Left ventricle myocardium superior (tissue), 1 donor: ENCODE data around the gene MCOLN2. TPM values are rescaled to one million over a fixed set of nuclear protein-coding genes. Genes with fewer than 3 reads are reported as not detected.
A peak's percentile ranks its signal among the peaks of the same experiment; 100 is the strongest.
"Not testable (repeated sequence)": the region's sequence is repeated elsewhere in the genome, so short reads cannot be mapped to it uniquely, and the experiment has no call there.

Source experiments
- ATAC-seq: fragments of 200-7000 bp; cut with Tn5 transposase; one replicate; pipeline ENCODE4 v1.9.1; 2020; ENCODE audit warnings: mild to moderate bottlenecking, moderate library complexity
- DNase-seq: peaks from one replicate; pipeline ENCODE4 v3.0.0-alpha.2; 2020
- intact Hi-C: fragments of 100-400 bp; cut with micrococcal nuclease; formaldehyde crosslinking; loops from one replicate; pipeline ENCODE4 v1.11.0; 2022
- long read RNA-seq: library from polyadenylated mRNA; unstranded; transcript quantifications from one replicate; pipeline ENCODE4 v2.0.0, GENCODE V29; 2021
- total RNA-seq: library from RNA; stranded (reverse); fragmentation: NEBNext Ultra II Directional; extraction: Animal tissue kit (Norgen Biotek cat#: 25700); gene quantifications from one replicate; pipeline ENCODE4 v1.2.1, GENCODE V29; 2021
- donor health status: DM: no; HTN: yes; CAD: no; lungs with severe emphysema.

Gene MCOLN2
- 0.52 TPM for total RNA-seq
- long read RNA-seq, partial matches to known transcripts = 0 of 1 reads
- long read RNA-seq, other reads (novel, unspliced or antisense) = 1 of 1 reads

DNA sequence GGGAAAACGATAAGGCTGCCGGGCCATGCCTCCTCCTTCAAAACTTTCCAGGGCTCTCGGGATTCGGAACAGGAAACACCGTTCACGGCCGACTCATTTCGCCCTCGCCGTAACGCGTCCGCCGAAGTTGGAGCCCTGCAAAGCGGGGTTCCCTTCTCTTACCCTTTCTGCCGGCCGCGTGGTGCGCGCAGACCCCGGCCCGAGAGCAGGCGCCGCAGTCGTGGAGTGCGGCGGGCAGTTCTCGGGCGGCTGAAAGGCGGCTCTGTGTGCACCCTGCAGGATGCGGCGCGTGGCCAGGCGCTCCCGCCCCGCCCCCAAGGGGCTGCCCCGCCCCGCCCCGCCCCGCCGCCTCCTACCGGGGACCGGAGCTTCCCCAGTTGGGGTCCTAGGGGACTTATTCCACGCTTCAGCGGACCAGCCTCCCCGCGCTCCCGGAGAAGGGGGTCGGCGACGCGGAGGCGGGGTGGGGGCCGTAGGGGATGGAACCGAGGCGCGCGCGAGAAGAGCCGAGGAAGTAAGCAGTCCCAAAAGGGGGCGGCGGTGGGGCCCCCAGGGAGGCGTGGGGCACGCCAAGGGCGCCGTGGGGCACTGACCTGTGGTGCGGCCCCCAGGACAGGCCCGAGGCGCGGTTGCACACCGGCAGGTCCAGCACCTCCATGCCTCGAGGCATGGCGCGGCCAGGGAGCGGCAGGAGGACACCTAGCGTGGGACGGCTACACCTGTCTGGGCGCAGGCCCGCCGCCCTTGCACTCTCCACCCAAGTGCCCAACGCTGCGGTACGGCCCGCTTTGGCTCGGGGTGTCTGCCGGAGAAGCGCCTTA is at the start of gene MCOLN2:
Gene MCOLN2 (minus strand): TSS at position 268 of the 821 bp plus-strand sequence. CDS start 241 bp downstream, at position 27.
- intact Hi-C loops = no loop called here
- ATAC-seq = peak; percentile 96

GRCh38 chr1:85042413-85042812 is 45.5 kb upstream of the MCOLN2 start:
- ATAC-seq (no peak), DNase-seq (no peak)
- intact Hi-C loops = no loop called here

More for the DNA sequence above, at the start of gene MCOLN2:
- peak; percentile 64 for DNase-seq

- DNase-seq (no peak), ATAC-seq (no peak)
- intact Hi-C loops = no loop called here
These were observed 44.9 kb upstream of the MCOLN2 start for GRCh38 chr1:85041793-85042192.

GRCh38 chr1:85033221-85033620 is 36.3 kb upstream of the MCOLN2 start:
- ATAC-seq (no peak), DNase-seq (no peak)
- intact Hi-C loops = no loop called here

DNA sequence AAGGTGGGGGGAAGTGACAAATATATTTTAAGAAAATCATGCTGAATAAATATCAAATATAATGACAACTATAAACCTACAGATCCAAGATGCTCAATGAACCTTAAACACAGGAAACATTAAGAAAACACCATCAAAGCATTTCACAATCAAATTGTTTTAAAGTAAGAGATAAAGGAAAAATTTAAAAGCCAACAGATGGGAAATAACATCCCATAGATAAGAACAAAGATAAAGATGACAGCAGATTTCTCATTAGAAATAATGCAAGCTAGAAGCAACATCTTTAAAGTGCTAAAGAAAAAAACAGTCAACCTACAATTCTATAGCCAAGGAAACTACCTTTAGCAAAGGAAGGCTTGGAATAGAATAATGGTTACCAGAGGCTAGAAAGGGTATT is 33.6 kb upstream of the MCOLN2 start:
- DNase-seq (no peak), ATAC-seq (no peak)
- intact Hi-C loops = no loop called here

DNA sequence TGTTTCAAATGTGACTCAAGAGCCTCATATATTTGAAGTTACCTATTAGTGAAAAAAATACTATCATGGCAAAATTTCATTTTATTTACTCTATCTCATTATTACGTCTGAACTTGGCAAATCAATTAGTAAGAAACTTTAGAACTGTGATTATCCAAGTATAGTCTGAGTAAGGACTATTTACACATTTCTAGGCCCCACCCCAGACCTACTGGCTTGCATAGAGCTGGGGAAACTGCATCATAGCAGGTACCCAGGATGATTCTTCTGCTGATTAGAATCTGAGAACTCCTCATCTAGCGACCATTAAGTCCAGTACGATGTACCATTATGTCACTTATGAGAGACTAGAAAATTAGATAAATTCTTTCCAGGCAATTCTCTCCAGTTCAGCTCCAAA is 31.2 kb upstream of the MCOLN2 start:
- DNase-seq (no peak), ATAC-seq (no peak)
- intact Hi-C loops = no loop called here

GRCh38 chr1:85027242-85027983 is 30.5 kb upstream of the MCOLN2 start:
- ATAC-seq = peak; percentile 59
- intact Hi-C loops = no loop called here
- DNase-seq = no peak

- intact Hi-C loops = no loop called here
- DNase-seq (no peak), ATAC-seq (no peak)
These were observed 29.0 kb upstream of the MCOLN2 start for GRCh38 chr1:85025940-85026339.

DNA sequence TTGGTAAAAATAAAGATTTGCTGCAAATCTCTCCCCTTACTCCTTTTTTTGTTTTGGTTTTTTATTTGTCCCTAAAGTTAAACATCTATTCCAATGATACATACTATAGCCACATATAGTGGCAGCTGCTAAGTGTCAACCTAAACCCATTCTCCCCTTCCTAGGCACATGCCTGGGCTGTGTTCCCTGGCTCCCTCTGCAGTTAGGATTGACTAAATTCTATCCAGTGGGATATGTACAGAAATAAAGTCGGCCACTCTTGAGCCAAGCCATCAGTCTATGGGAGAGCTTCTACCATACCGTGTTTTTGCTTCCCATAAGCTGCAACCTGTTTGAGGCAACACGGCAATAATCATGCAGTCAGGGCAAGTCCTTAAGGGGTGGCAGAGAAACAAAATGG is 27.8 kb upstream of the MCOLN2 start:
- no peak for ATAC-seq
- intact Hi-C loops = no loop called here
- no peak for DNase-seq

GRCh38 chr1:85022700-85023099 is 25.8 kb upstream of the MCOLN2 start:
- intact Hi-C loops = no loop called here
- ATAC-seq (no peak), DNase-seq (no peak)

GRCh38 chr1:85019994-85020393 is 23.1 kb upstream of the MCOLN2 start:
- intact Hi-C loops = no loop called here
- no peak for DNase-seq
- ATAC-seq = peak; percentile 71

DNA sequence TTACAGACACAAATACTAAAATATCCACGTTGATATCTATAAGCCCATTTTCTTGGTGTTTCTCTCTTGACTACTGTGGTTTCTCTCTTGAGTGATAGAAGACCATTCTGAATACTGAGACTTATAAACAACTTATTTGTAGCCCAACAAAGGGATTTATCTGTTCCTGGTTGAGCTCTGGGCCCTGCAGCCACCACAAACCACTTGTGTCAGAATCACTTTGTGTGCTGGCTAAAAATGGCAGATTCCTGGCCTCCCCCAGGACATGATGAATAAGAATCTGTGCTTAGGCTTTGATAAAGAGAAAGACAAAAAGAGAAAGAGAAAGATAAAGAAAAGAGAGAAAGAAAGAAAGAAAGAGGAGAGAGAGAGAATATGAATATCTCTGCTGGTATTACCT is 18.9 kb upstream of the MCOLN2 start:
- intact Hi-C loops = no loop called here
- DNase-seq = no peak

GRCh38 chr1:85005641-85006040 is 8.7 kb upstream of the MCOLN2 start:
- DNase-seq, ATAC-seq, intact Hi-C loops: not testable (repeated sequence)

More for the DNA sequence above, 18.9 kb upstream of the MCOLN2 start:
- ATAC-seq = no peak

DNA sequence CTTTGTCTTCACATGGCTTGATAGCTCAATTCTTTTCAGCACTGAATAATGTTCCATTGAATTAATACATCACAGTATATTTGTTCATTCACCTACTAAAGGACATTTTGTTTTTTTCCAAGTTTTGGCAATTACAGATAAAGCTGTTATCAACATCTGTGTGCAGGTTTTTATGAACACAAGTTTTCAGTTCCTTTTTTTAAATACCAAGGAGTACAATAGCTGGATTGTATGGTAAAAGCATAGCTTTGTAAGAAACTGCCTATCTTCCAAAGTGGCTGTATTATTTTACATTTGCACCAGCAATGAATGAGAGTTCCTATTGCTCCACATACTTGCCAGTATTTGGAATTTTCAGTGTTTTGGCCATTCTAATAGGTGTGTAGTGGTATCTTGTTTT is 4.8 kb upstream of the MCOLN2 start:
- DNase-seq (no peak), ATAC-seq (no peak)
- intact Hi-C loops = no loop called here

DNA sequence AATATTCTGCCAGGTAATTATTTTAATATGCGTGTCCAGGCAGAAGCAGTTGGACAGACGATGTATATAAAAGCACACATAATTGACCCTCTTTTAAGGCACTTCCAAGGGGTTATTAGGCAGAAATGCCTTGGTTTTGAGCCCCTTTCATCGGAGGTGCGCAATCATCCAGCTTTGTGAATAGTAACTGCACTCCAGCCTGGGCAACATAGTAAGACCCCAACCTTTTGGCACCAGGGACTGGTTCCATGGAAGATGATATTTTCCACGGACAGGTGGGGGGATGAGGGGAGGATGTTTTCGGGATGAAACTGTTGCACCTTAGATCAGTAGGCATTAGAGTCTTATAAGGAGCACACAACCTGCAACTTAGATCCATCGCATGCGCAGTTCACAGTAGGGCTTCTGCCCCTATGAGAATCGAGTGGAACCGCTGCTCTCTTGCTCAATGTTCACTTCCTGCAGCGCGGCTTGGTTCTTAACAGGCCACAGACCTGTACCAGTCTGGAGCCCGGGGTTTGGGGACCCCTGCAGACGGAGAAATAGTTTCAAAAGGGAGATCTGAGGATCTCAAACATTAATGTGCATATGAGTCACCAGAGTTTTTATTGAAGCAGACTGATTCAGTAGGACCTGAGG is 1.8 kb upstream of the MCOLN2 start:
- DNase-seq (no peak), ATAC-seq (no peak)
- intact Hi-C loops = no loop called here

DNA sequence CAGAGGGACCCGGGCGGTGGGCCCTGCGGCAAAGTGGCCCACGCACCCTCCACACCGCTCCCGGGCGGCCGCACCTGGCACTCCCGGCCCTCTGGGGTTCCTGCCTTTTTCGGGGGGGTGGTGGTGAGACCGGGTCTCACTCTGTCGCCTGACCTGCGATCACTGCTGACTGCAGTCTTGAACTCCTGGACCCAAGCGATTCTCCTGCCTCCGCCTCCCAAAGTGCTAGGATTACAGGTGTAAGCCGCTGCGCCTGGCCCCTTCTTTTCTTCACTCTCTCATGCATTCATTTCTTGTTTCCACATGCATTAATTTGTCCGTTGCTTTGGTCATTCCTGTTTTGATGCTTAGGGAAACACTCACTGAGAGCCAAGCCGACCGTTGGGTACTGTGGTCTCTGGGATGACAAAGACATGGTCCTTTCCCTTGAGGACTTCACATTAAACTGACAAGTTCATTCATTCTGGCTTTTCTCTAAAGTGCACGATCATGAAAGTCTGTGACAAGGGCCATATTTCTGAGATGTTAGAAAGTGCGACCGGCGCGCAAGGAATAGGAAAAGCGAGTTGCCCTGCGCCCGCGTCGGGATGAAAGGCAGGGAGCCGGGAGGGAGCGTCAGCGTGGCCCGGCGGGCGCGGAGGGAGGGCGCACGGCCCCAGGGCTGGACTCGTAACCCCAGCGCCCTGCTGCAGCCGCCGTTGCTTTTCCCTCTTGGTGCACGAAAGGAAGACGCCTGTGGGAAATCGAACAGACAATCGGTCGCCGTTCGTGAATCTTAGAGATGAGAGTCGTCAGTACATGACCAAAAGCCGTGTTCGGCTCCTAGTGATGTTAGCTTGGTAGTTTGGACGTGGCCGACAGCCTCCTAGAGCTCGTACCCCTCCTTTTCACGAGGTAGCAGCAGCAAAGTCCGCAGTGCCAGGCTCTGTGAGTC is 1.0 kb upstream of the MCOLN2 start:
- ATAC-seq (peak; percentile 65), DNase-seq (peak; percentile 30)
- intact Hi-C loops = no loop called here

- ATAC-seq (no peak), DNase-seq (no peak)
- intact Hi-C loops = no loop called here
These were observed 1.2 kb downstream of the MCOLN2 start for GRCh38 chr1:84995484-84996334.
